ENCODE results near the gene DAPL1. TPM values are rescaled to one million over a fixed set of nuclear protein-coding genes. Genes with fewer than 3 reads are reported as not detected.

The DAPL1 gene
- total RNA-seq, 3 donors from 2014 or later (not counting 1 experiment from before 2014, with no cell fraction given): not detected

DNA sequence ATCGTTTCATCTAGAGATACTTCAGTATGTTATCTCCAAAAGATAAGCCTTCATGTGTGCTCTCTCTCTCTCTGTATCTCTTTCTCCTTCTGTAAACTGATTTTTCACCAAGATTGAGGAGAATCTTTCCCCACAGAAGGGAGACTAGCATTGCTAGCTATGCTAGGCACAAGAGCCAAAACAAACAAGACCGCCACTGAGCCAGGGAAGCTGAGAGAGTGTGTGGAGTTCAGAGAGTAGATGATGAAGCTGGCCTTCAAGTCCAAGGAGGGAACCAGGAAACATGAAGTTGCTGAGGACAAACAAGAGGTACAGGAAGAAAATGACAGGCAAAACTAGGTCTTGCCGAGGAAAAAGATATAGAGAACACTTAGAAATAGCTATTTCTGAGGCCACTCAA is 23.4 kb downstream of the DAPL1 start:
- Mint-ChIP-seq H3K4me1 (peaks cover 7 to 8% of the 10 kb centered on the region in 2 donors), H3K27me3 (ENCODE audit: low read depth in 2 of 2) (peaks cover 0 to 14% of the 10 kb centered on the region in 2 donors), H3K27ac (no peak overlapping the region), H3K9me3 (no peaks in the 10 kb centered on the region), H3K4me3 (no peak overlapping the region), H3K36me3 (no peaks in the 10 kb centered on the region)
- no peak overlapping the region for H3K27ac ChIP-seq (ENCODE audit: low read length)
- 91% methylated on average over 3 of the region's 3 CpGs for WGBS (ENCODE audit: insufficient coverage)
- TF ChIP-seq, protein P1, sequence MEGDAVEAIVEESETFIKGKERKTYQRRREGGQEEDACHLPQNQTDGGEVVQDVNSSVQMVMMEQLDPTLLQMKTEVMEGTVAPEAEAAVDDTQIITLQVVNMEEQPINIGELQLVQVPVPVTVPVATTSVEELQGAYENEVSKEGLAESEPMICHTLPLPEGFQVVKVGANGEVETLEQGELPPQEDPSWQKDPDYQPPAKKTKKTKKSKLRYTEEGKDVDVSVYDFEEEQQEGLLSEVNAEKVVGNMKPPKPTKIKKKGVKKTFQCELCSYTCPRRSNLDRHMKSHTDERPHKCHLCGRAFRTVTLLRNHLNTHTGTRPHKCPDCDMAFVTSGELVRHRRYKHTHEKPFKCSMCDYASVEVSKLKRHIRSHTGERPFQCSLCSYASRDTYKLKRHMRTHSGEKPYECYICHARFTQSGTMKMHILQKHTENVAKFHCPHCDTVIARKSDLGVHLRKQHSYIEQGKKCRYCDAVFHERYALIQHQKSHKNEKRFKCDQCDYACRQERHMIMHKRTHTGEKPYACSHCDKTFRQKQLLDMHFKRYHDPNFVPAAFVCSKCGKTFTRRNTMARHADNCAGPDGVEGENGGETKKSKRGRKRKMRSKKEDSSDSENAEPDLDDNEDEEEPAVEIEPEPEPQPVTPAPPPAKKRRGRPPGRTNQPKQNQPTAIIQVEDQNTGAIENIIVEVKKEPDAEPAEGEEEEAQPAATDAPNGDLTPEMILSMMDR (IDR thresholded peaks at IDR 0.05): no peak
- no peak for DNase-seq
- no peak for ATAC-seq
- H3K4me3 ChIP-seq (ENCODE audit: low read length): no peak overlapping the region
- H3K27me3 ChIP-seq (ENCODE audit: control insufficient read depth, insufficient read depth, low read length): no peaks in the 10 kb centered on the region
- intact Hi-C loops (cut with micrococcal nuclease): no loop called here
- no peaks in the 10 kb centered on the region for H3K9me3 ChIP-seq (ENCODE audit: control insufficient read depth, insufficient read depth, low read length)
- H3K4me1 ChIP-seq (ENCODE audit: control insufficient read depth, insufficient read depth, low read length): no peaks in the 10 kb centered on the region
- no peaks in the 10 kb centered on the region for H3K36me3 ChIP-seq (ENCODE audit: control insufficient read depth, insufficient read depth, low read length)

DNA sequence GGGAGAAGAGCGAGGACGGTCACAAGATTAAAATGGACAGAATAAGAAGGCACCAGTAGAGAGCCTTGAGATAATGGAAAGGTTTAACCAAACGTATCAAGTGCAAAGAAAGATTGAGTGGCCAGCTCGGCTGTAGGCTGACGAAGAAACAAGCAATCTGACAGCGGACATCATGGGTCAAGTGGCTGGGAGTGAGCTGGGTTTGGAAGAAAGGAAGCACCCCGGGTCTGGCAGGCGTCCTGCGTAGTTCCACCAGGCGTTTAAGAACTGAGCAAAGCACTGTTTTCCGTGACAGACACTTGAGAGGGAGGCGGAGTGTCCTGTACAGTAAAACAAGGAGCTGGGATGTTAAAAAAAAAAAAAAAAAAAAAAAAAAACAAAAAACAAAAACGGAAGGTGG is 27.1 kb downstream of the DAPL1 start:
- no peak overlapping the region for H3K27ac Mint-ChIP-seq
- DNase-seq: no peak
- H3K4me3 Mint-ChIP-seq: no peak overlapping the region
- H3K4me1 Mint-ChIP-seq: peaks cover 5% of the 10 kb centered on the region in 2 donors
- no peak overlapping the region for H3K27ac ChIP-seq (ENCODE audit: low read length)
- H3K36me3 ChIP-seq (ENCODE audit: control insufficient read depth, insufficient read depth, low read length): no peaks in the 10 kb centered on the region
- intact Hi-C loops (cut with micrococcal nuclease): no loop called here
- TF ChIP-seq, protein P1 (IDR thresholded peaks at IDR 0.05): no peak
- no peak overlapping the region for H3K4me3 ChIP-seq (ENCODE audit: low read length)
- WGBS (ENCODE audit: insufficient coverage): 89% methylated on average over 13 of the region's 13 CpGs
- no peaks in the 10 kb centered on the region for H3K36me3 Mint-ChIP-seq
- H3K27me3 ChIP-seq (ENCODE audit: control insufficient read depth, insufficient read depth, low read length): no peaks in the 10 kb centered on the region
- no peaks in the 10 kb centered on the region for H3K9me3 ChIP-seq (ENCODE audit: control insufficient read depth, insufficient read depth, low read length)
- H3K9me3 Mint-ChIP-seq: no peaks in the 10 kb centered on the region
- no peak for ATAC-seq
- no peaks in the 10 kb centered on the region for H3K4me1 ChIP-seq (ENCODE audit: control insufficient read depth, insufficient read depth, low read length)
- H3K27me3 Mint-ChIP-seq (ENCODE audit: low read depth in 2 of 2): peaks cover 0 to 8% of the 10 kb centered on the region in 2 donors

DNA sequence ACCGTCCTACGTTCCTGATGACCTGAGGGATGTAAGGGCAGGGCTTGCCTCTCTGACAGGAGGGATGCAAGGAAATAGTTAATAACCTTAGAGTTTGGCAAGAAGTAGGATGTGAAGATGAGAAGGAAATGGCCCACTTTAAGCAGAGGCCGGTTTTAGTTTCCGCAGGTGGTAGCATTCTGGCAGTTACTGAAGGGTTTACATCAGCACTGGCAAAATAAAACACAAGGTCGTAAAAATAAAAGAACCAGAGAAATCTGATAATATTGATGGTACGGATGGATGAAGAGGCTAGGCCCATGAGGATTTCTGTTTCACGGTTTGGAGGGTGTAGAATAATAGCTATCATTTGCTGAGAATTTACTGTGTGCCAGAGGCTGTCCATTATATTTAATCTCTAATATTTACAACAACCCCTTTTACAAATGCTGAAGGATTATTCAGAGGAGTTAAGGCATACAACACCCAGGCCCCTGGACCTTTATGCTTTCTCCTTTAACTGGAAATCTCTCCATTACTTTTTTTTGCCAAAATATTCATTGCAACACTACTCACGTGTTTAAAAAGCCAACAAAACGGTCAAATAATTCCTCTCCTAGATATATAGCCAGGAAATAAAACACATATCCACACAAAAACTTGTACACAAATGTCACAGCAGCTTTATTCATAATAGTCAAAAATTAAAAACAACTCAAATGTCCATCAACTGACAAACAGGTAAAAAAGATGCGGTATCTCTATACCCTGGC is 28.5 kb downstream of the DAPL1 start:
- no peak for ATAC-seq
- H3K4me1 ChIP-seq (ENCODE audit: control insufficient read depth, insufficient read depth, low read length): no peaks in the 10 kb centered on the region
- no peaks in the 10 kb centered on the region for H3K27me3 ChIP-seq (ENCODE audit: control insufficient read depth, insufficient read depth, low read length)
- Mint-ChIP-seq H3K9me3 (no peaks in the 10 kb centered on the region), H3K36me3 (no peaks in the 10 kb centered on the region), H3K4me1 (no peaks in the 10 kb centered on the region), H3K4me3 (no peak overlapping the region), H3K27me3 (ENCODE audit: low read depth in 2 of 2) (peaks cover 0 to 9% of the 10 kb centered on the region in 2 donors), H3K27ac (no peak overlapping the region)
- TF ChIP-seq, protein P1 (IDR thresholded peaks at IDR 0.05): no peak
- no peaks in the 10 kb centered on the region for H3K9me3 ChIP-seq (ENCODE audit: control insufficient read depth, insufficient read depth, low read length)
- WGBS (ENCODE audit: insufficient coverage): 82% methylated on average over 10 of the region's 10 CpGs
- no peak overlapping the region for H3K4me3 ChIP-seq (ENCODE audit: low read length)
- intact Hi-C loops (cut with micrococcal nuclease): no loop called here
- DNase-seq: no peak
- no peaks in the 10 kb centered on the region for H3K36me3 ChIP-seq (ENCODE audit: control insufficient read depth, insufficient read depth, low read length)
- H3K27ac ChIP-seq (ENCODE audit: low read length): no peak overlapping the region

DNA sequence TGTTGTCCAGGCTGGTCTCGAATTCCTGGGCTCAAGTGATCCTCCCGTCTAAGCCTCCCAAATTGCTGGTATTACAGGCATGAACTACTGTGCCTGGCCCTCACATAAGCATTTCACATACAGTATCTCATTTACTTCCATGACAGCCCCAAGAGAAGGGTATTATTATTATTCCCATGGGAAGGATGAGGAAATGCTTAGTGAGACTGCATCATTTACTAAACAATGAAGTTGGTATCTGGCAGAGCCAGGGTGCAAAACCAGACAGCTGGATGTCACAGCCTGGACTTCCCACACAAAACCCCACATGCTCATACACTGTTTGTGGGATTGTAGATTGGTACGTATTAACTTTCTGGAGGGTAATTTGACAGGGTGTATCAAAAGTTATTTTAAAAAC is 29.9 kb downstream of the DAPL1 start:
- no peaks in the 10 kb centered on the region for H3K9me3 ChIP-seq (ENCODE audit: control insufficient read depth, insufficient read depth, low read length)
- H3K27ac Mint-ChIP-seq: no peak overlapping the region

More for the DNA sequence above, 29.9 kb downstream of the DAPL1 start:
- DNase-seq: no peak
- ATAC-seq: no peak
- Histone ChIP-seq H3K4me1 (ENCODE audit: control insufficient read depth, insufficient read depth, low read length) (no peaks in the 10 kb centered on the region), H3K27ac (ENCODE audit: low read length) (no peak overlapping the region), H3K36me3 (ENCODE audit: control insufficient read depth, insufficient read depth, low read length) (no peaks in the 10 kb centered on the region), H3K27me3 (ENCODE audit: control insufficient read depth, insufficient read depth, low read length) (no peaks in the 10 kb centered on the region), H3K4me3 (ENCODE audit: low read length) (no peak overlapping the region)
- no peak overlapping the region for H3K4me3 Mint-ChIP-seq
- TF ChIP-seq, protein P1 (IDR thresholded peaks at IDR 0.05): no peak
- whole genome bisulfite sequencing (ENCODE audit: insufficient coverage): 89% methylated on average over 2 of the region's 3 CpGs
- no peaks in the 10 kb centered on the region for H3K36me3 Mint-ChIP-seq
- H3K27me3 Mint-ChIP-seq (ENCODE audit: low read depth in 2 of 2): peaks cover 0 to 16% of the 10 kb centered on the region in 2 donors
- H3K9me3 Mint-ChIP-seq: no peaks in the 10 kb centered on the region
- intact Hi-C loops (cut with micrococcal nuclease): no loop called here
- H3K4me1 Mint-ChIP-seq: no peaks in the 10 kb centered on the region
